GM15510 (cell line): Measurements from ENCODE around the gene BANF2.

Experiments
- POLR2A ChIP-seq: IDR thresholded peaks from 3 replicates; pipeline ENCODE4 v1.6.1; 2011; ENCODE audit warnings: borderline replicate concordance; ENCODE audit not compliant: insufficient read length; ENCODE audit errors: extremely low read depth

BANF2 gene

GRCh38 chr20:17766226-17766625 is 66.5 kb downstream of the BANF2 start:
- no peak for TF ChIP-seq POLR2A

GRCh38 chr20:17767624-17768023 is 67.9 kb downstream of the BANF2 start:
- no peak for TF ChIP-seq POLR2A

- no peak for TF ChIP-seq POLR2A
Measured at GRCh38 chr20:17768271-17768670, 68.5 kb downstream of the BANF2 start.

GRCh38 chr20:17771206-17772004 is 71.6 kb downstream of the BANF2 start:
- TF ChIP-seq POLR2A = no peak

GRCh38 chr20:17772005-17772343 is 72.2 kb downstream of the BANF2 start:
- TF ChIP-seq POLR2A = no peak

GRCh38 chr20:17773619-17774018 is 73.9 kb downstream of the BANF2 start:
- no peak for TF ChIP-seq POLR2A

GRCh38 chr20:17775600-17775999 is 75.8 kb downstream of the BANF2 start:
- no peak for TF ChIP-seq POLR2A

- TF ChIP-seq POLR2A = no peak
Measured at GRCh38 chr20:17776551-17776950, 76.8 kb downstream of the BANF2 start.

GRCh38 chr20:17782768-17783167 is 83.0 kb downstream of the BANF2 start:
- TF ChIP-seq POLR2A = no peak

- no peak for TF ChIP-seq POLR2A
Measured at GRCh38 chr20:17783671-17784070, 83.9 kb downstream of the BANF2 start.

- TF ChIP-seq POLR2A = no peak
Measured at GRCh38 chr20:17785007-17785406, 85.2 kb downstream of the BANF2 start.
